CD4-positive, alpha-beta T cell treated with Interleukin-4 for 4 hours (primary cell): Measurements from ENCODE around the gene RALB.

ENCODE experiments used
- DNase-seq: peaks from one replicate; pipeline ENCODE4 v3.0.0-alpha.2; 2020

The RALB gene, protein sequence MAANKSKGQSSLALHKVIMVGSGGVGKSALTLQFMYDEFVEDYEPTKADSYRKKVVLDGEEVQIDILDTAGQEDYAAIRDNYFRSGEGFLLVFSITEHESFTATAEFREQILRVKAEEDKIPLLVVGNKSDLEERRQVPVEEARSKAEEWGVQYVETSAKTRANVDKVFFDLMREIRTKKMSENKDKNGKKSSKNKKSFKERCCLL

DNA sequence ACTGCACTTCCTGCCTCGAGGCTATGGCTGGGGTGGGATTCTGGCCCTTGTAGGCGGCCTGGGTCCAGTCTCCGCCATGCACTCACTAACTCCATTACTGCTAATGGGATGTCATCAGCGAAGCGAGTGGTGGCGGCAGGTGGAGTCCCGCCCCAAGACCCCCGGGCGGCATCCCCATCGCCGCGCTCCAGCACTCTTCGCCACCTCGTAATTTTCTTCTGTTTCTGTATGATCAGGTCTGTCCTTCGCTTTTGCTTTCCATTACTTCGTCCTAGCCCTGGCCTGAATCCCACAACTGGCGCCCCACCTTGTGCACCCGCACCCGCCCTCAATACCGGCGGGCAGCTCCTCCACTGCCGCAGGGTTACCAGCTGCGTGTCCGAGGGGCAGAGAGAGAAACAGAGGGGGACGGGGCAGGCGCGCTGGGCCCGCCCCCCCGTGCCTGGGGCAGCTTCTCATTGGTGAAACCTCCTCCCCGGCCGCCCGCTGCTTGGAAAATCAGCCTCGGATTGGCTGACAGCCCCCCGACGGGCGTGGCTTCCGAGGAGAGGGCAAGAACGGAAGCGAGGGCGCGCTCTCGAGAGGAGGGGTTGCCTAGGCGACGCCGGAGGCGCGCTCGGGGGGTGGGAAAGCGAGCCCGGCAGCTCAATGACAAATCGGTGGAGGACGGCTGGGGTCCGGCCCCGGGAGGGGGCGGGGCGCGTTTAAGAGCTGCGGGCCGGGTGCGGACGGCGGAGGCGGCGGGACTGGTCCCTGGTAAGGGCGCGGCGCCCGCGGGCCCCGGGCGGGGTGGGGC lies at the start of gene RALB:
RALB (plus strand) TSS at position 628 of the 796 bp plus-strand sequence. CDS start 25,813 bp downstream, outside the sequence.
- peak; percentile 98 for DNase-seq

DNA sequence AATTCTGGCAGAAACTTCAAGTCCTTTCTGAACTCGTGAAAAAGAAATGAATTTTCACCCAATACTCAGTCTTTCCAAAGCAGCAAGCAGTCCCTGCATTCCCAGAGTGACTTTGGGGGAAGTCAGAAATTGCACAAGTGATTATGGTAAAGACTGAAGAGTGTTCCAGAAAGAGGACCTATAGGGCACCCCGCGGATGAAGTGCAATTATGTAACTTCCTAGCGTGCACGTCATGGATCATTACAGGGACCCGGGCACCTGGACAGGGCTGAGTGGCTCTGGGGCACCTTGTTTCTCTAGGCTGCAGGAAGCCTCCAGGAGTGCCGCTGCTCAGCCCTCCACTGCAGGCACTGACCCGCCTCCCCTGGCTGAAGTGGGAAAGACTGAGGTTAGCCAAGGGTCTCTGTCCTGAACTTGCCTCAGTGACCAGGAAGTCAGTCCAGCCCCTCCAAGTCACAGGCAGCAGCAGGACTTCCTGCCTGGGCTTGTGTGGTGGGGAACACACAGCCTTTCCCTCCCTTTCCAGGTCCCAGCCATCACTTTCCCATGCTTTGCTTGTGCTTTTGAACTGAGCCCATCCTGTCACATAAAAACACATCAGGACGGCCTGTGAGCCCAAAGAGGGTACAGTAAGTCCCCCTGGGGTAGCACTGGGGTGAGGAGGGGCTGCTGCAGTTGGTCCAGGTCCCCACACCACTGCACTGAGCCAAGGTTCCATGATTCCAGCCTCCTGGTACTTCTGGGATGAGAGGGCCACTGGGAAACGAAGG lies 49.2 kb upstream of the RALB start:
- no peak for DNase-seq

GRCh38 chr2:120204022-120204405 lies 48.6 kb upstream of the RALB start:
- no peak for DNase-seq

DNA sequence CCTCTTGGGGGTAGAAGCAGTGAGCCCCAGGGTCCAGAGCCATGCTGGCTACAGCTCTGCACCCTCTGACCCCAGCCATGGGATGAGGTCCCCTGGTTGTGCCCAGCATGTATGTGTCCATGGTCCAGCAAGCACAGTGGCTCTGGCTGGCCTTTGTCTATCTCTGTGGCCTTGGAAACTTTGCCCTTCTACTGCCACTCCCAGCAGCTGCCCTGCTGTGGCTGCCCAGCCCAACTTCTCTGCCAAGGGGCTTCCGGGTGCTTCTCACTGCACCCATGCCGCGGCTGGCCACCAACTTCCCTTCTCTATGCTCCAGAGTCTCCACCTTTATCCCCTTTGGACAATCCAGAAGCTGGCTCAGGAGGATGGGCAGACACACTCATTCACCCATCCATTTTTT lies 48.2 kb upstream of the RALB start:
- no peak for DNase-seq

- DNase-seq, result no peak
These were observed 47.5 kb upstream of the RALB start for GRCh38 chr2:120204945-120205670.

DNA sequence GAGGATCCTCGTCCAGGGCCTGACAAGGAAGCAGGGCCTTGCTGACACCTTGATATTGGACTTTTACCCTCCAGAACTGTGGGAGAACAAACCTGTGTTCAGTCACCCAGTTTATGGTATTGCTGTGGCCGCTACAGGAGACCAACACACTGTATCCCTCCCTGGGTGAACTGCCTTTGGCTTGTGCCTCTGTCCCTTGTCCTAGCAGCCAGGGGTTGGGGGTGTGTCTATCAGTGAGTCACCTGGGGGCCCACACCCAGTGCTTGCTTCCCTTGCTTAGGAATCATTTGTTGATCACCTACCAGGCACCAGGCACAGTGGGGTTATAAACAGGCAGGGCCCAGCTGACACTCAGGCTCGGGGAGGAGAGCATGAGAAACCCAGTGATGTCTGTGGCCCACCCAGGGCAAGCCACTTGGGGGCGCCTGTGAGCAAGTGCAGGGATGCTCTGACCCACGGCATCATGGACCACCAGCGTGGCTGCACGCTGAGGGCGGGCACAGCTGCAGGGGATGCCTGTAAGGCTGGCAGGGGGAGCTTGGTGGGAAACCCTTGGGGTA lies 46.5 kb upstream of the RALB start:
- DNase-seq, result no peak

DNA sequence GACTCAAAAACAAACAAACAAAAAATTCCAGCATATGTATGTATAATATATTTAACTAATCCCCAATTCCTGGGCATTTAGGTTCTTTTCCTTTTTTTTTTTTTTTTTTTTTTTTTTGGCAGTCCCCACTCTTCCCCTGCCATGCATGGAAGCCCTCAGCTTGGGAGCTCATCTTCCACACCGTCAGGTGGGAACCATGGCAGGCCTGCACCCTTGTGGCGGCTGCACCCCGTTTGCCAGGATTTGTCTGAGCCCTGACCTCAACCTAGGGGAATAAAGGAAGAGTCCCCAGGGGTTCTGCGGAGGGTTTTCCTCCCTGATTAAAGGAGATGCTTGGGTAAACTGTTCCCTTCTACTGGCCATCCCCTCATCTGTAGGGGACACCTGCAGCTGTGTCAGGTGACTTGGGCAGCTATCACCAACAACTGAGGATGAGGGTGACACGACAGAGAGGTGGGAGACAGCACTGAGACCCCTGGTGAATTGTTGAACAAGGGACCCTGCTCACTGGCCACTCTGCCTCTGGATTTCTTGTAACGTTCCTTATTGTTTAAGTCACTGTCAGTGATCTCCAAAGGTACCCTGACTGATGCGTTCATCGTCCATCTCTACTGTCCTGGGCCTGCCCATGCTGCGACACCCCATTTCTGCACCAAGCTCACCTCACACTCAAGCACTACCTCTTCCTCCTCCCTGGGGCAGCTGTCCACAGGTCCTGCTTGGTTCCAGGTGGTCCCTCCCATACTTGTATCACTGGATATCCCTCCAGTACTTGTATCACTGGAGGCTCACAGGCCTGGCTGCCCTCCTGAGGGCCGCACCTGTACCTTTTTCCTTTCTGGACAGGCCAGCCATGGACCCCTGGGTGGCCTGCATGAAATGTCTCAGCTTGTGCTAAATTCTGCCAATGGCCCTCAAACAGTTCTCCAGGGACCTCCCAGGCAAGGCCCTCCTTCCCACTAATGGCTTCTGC lies 44.0 kb upstream of the RALB start:
- DNase-seq, result no peak

GRCh38 chr2:120209427-120210269 lies 43.0 kb upstream of the RALB start:
- no peak for DNase-seq

GRCh38 chr2:120210270-120210693 lies 42.4 kb upstream of the RALB start:
- DNase-seq, result no peak

GRCh38 chr2:120218181-120218580 lies 34.5 kb upstream of the RALB start:
- no peak for DNase-seq

GRCh38 chr2:120219291-120219690 lies 33.4 kb upstream of the RALB start:
- DNase-seq, result no peak

- no peak for DNase-seq
These were observed 32.9 kb upstream of the RALB start for GRCh38 chr2:120219766-120220165.

DNA sequence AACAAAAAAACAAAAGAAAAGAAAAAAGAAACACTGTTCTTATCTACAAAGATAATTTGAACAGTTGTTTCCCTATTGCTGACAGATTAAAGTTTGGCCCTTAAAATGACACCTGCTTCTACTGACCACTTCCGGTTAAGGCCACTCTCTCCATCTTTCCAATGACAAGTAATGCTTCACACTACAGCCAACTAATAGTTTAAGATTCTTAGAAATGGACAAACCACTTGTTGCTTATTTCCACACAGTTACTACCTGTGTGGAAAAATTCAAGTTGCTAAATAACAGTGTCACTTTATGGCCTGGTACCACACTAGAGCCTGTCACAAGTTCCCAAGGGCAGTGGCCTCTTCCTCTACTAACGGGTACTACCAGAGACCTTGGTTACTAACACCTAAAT lies 31.9 kb upstream of the RALB start:
- no peak for DNase-seq

DNA sequence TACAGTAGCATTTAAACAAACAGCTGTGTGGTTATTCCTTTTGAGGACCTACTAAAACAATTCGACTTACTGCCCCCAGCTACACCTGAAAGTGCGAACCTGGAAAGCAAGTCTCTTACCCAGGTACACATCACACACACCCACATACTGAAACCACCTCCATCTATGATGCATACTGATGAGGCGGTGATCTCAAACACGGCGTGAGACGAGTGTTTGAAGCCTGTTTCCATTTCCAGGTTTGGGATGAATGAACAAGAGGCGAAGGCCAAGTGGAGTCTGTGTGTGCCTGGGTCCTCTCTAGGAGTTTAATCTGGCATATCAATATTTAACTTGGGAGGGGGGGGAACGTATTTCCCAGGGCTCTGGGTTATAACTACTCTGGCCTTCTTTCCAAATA lies 31.0 kb upstream of the RALB start:
- no peak for DNase-seq

DNA sequence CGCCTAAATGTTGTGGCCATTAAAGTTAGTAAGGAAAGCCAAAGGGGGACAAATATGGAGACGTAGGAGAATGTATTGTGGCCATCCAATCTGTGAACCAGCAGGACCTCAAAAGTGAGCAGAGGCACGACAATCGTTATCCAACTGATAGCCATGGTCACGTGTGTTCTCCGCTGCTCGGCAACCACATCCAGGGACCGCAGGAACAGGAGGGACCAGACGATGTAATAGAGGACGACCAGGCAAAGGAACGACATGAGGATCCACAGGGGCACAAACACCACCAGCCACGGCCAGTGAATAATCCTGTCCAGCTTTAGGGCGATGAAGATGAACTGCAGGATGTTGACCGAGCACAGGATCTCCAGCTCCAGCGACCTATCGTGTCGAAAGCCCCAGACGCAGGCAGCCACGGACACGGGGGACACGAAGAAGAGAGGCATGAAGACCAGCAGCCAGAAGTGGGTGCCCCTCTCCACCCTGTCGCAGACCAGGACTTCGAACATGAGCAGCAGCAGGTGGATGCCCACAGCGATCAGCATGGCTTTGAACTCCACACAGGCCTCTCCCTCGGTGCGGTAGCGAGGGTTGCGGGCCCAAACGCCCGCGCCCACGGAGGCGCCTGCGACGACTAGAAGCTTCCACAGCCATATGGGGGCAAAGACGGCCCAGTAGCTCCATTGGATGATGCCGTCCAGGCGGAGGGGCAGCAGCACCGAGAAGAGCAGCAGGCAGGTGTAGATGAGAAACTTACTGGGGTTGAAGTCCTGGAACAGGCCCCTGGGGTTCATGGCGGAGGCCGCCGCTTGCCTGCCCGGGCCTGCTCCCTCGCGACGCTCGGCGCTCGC lies 30.2 kb upstream of the RALB start:
- no peak for DNase-seq

DNA sequence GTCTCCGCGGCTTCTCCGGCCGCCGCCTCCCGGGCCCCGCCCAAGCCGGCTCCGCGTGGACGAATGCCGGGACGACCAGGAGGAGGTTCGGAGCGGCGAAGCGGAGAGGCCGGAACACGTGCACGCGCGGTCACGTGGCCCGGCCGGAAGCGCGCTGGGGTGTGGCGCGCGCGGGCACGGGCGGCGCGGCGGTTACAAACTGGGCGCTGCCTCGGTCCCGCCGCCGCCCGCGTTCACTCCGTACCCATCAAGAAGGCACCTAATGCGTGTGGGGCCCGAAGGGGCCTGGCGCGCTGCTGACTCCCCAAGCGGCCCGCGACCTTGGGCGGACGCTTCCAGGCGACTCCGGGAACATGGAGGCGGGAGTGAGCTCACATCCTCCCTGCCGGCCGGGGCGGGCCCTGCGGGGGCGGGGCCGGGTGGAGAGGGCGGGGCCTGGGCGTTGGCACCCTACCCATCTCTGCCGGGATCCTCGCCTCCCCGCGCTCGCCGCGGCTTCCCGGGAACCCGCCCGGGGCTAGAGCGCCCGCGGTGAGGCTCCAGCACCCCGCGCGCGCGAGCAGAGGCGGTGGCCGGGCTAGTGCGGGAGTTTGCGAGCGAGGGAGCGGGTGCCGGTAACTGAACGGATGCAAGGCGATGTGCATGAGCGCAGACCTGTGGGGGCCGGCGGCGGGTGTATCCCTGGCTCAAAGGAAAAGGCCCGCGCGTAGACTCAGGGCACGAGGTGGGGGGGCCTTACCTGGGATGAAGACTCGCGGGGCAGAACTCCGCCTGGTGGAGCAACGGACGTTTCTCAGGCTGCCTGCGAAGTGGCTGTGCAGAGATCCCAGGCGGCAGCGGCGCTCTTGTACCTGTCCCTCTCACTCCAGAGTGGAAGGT lies 29.4 kb upstream of the RALB start, which contains the start of gene TMEM185B:
TMEM185B (minus strand) TSS at position 367 of the 879 bp plus-strand sequence. CDS start 424 bp downstream, outside the sequence.
- peak; percentile 89 for DNase-seq

- no peak for DNase-seq
These were observed 28.4 kb upstream of the RALB start for GRCh38 chr2:120224256-120224655.
